ENCODE data around the gene SHC4. TPM values are rescaled to one million over a fixed set of nuclear protein-coding genes. Genes with fewer than 3 reads are reported as not detected.
A peak's percentile ranks its signal among the peaks of the same experiment; 100 is the strongest.
"Not testable (repeated sequence)": the region's sequence is repeated elsewhere in the genome, so short reads cannot be mapped to it uniquely, and the experiment has no call there.

The SHC4 gene
- total RNA-seq, 8 experiments from 2014 or later = 0.70 to 11.3 (median 3.9) TPM; not detected in 1

- WGBS, 10 experiments = 75 to 92% (median 83%) methylated on average over 1 to 4 of the region's 5 CpGs; no CpG with 5 or more reads in 7 of the 10 experiments
- Histone ChIP-seq H3K27ac (no peak overlapping the region), H3K4me3 (no peak overlapping the region), H3K4me1 (replicated peaks in 1 of 2) (no peaks in the 10 kb centered on the region)
- no peak for ATAC-seq (replicated peaks in 6 of 8)
- in situ Hi-C loops (cut with MboI; ENCODE audit: low pct_unique_long_range_greater_than_20kb in 2 of 9, low sequenced_read_pairs in 9 of 9, unreplicated experiment in 9 of 9) = no loop called here
Measured at GRCh38 chr15:48983300-48983699, 19.6 kb upstream of the SHC4 start.

GRCh38 chr15:48981941-48982340 is 18.2 kb upstream of the SHC4 start:
- 45 to 100% (median 80%) methylated on average over 1 to 3 of the region's 4 CpGs; no CpG with 5 or more reads in 3 of the 10 experiments for WGBS, 10 experiments
- in situ Hi-C loops (cut with MboI; ENCODE audit: low pct_unique_long_range_greater_than_20kb in 2 of 9, low sequenced_read_pairs in 9 of 9, unreplicated experiment in 9 of 9) = no loop called here

DNA sequence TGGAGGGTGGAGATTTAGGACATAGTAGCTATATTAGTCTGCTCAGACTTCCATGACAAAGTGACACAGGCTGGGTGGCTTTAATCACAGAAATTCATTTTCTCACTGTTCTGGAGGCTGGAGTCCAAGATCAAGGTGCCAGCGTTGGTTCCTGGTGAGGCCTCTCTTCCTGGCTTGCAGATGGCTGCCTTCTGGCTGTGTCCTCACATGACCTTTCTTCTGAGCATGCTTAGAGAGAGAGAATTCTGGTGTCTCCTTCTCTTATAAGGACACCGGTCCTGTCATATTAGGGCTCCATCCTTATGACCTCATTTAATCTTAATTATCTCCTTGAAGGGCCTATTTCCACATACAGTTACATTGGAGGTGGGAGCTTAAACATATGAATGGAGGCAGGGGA is 14.9 kb upstream of the SHC4 start:
- WGBS, 10 experiments = 78 to 100% (median 93%) methylated on average over 1 to 2 of the region's 2 CpGs; no CpG with 5 or more reads in 3 of the 10 experiments
- H3K4me3 ChIP-seq = no peak overlapping the region
- in situ Hi-C loops (cut with MboI; ENCODE audit: low pct_unique_long_range_greater_than_20kb in 2 of 9, low sequenced_read_pairs in 9 of 9, unreplicated experiment in 9 of 9) = no loop called here
- no peak for ATAC-seq (replicated peaks in 6 of 8)
- peaks cover 16 to 17% of the 10 kb centered on the region in 2 donors for H3K4me1 ChIP-seq (replicated peaks in 1 of 2)
- H3K27ac ChIP-seq = no peak overlapping the region

More at GRCh38 chr15:48981941-48982340, 18.2 kb upstream of the SHC4 start:
- H3K27ac ChIP-seq = no peak overlapping the region
- H3K4me1 ChIP-seq (replicated peaks in 1 of 2) = no peaks in the 10 kb centered on the region
- peak in 2 of 8 experiments; percentile 22 to 24 for ATAC-seq (replicated peaks in 6 of 8)
- H3K4me3 ChIP-seq = no peak overlapping the region

DNA sequence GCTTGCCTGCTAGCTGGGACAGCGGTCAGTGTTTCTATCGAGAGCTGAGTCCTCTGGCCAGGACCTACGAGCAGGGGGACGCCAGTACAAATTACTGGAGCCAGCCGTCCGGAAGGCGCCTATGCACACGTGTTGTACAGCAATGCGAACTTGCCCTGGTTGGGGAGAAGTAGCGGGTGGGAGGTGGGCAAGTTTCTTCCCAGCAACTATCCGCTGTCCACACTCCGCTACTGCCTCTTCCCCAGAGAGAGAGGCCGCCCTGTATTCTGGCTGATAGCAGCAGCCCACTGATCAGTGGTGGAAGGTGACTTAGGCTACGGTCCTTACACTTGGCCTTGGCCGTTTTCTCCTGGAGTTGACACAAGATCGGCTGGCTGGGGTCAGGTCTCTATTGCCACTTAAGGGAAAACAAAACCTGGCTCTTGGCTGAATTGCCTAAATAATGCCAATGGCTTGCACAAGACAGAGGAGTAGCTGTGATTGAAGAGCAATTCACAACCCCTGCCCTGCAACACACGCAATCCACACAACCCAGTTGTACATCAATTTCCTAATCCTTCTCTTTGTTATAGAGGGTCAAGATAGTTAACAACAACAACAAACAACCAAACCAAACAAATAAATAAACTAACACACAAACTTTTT is 12.8 kb upstream of the SHC4 start:
- in situ Hi-C loops (cut with MboI; ENCODE audit: low pct_unique_long_range_greater_than_20kb in 2 of 9, low sequenced_read_pairs in 9 of 9, unreplicated experiment in 9 of 9) = no loop called here
- Histone ChIP-seq H3K27ac (peak overlapping the region; percentile 60 to 82), H3K4me3 (peak overlapping the region in 4 of 5 donors; percentile 32 to 40 (median 34)), H3K4me1 (replicated peaks in 1 of 2) (peaks cover 16 to 17% of the 10 kb centered on the region in 2 donors)
- 40 to 100% (median 68%) methylated on average over 1 to 12 of the region's 17 CpGs; no CpG with 5 or more reads in 1 of the 10 experiments for WGBS, 10 experiments
- ATAC-seq (replicated peaks in 6 of 8) = peak in 5 of 8 experiments; percentile 8 to 38 (median 16)

GRCh38 chr15:48975472-48976419 is 12.0 kb upstream of the SHC4 start:
- 0 to 23% (median 0%) methylated on average over 1 to 12 of the region's 53 CpGs; no CpG with 5 or more reads in 3 of the 10 experiments for whole genome bisulfite sequencing, 10 experiments
- in situ Hi-C loops (cut with MboI; ENCODE audit: low pct_unique_long_range_greater_than_20kb in 2 of 9, low sequenced_read_pairs in 9 of 9, unreplicated experiment in 9 of 9) = no loop called here
- peak; percentile 92 to 99 (median 96) for ATAC-seq (replicated peaks in 6 of 8)
- peak overlapping the region; percentile 62 to 82 for H3K27ac ChIP-seq
- H3K4me1 ChIP-seq (replicated peaks in 1 of 2) = peaks cover 16 to 17% of the 10 kb centered on the region in 2 donors
- peak overlapping the region; percentile 26 to 40 (median 33) for H3K4me3 ChIP-seq

- peak overlapping the region in 1 of 5 donors; percentile 36 for H3K4me3 ChIP-seq
- 0 to 100% (median 25%) methylated on average over 1 to 2 of the region's 2 CpGs for WGBS, 10 experiments
- in situ Hi-C loops (cut with MboI; ENCODE audit: low pct_unique_long_range_greater_than_20kb in 2 of 9, low sequenced_read_pairs in 9 of 9, unreplicated experiment in 9 of 9) = no loop called here
- ATAC-seq (replicated peaks in 6 of 8) = peak in 5 of 8 experiments; percentile 5 to 38 (median 31)
- H3K4me1 ChIP-seq (replicated peaks in 1 of 2) = peaks cover 16 to 17% of the 10 kb centered on the region in 2 donors
- H3K27ac ChIP-seq = no peak overlapping the region
Measured at GRCh38 chr15:48974882-48975281, 11.2 kb upstream of the SHC4 start.

GRCh38 chr15:48972750-48973503 is 9.2 kb upstream of the SHC4 start:
- Histone ChIP-seq H3K4me1 (replicated peaks in 1 of 2) (peaks cover 16 to 17% of the 10 kb centered on the region in 2 donors), H3K27ac (no peak overlapping the region), H3K4me3 (no peak overlapping the region)
- 90 to 100% (median 93%) methylated on average over 1 to 24 of the region's 35 CpGs; no CpG with 5 or more reads in 1 of the 10 experiments for WGBS, 10 experiments
- ATAC-seq (replicated peaks in 6 of 8) = no peak
- in situ Hi-C loops (cut with MboI; ENCODE audit: low pct_unique_long_range_greater_than_20kb in 2 of 9, low sequenced_read_pairs in 9 of 9, unreplicated experiment in 9 of 9) = no loop called here

DNA sequence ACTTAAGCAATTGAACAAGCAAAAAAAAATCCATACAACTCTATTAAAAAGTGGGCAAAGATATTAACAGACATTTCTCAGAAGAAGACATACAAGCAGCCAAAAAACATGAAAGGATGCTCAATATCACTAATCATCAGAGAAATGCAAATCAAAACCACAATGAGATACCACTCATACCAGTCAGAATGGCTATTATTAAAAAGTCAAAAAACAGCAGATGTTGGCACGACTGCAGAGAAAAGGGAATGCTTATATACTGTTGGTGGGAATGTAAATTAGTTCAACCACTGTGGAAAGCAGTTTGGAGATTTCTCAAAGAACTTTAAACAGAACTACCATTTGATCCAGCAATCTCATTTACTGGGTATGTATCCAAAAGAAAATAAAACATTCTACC is 7.2 kb upstream of the SHC4 start:
- H3K27ac ChIP-seq; H3K4me1 ChIP-seq (replicated peaks in 1 of 2); ATAC-seq (replicated peaks in 6 of 8); in situ Hi-C loops (cut with MboI; ENCODE audit: low pct_unique_long_range_greater_than_20kb in 2 of 9, low sequenced_read_pairs in 9 of 9, unreplicated experiment in 9 of 9); H3K4me3 ChIP-seq: not testable (repeated sequence)
- WGBS, 10 experiments = 0 to 100% (median 71%) methylated on average over 1 of the region's 1 CpG; no CpG with 5 or more reads in 3 of the 10 experiments

DNA sequence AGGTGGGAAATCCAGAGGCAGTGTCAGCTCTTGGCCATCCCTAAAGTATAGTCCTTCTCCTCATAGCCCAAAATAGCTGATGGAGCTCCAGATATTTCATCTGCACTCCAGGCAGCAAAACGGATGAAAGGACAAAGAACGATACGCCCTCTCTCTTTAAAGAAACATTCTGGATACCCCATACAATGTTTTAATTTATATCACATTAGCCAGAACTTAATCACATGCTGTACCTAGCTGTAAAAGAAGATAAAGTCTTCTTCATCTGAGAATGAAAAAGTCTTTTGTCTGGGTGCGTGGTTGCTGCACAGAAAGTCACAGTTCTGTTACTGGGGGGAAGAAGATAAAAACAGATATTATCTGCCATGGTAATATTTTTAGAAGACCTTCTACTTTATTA is 4.3 kb upstream of the SHC4 start:
- ATAC-seq (replicated peaks in 6 of 8) = no peak
- Histone ChIP-seq H3K27ac (no peak overlapping the region), H3K4me3 (no peak overlapping the region), H3K4me1 (replicated peaks in 1 of 2) (peaks cover 10 to 11% of the 10 kb centered on the region in 2 donors)
- WGBS, 10 experiments = 68 to 100% (median 83%) methylated on average over 1 to 4 of the region's 4 CpGs; no CpG with 5 or more reads in 4 of the 10 experiments
- in situ Hi-C loops (cut with MboI; ENCODE audit: low pct_unique_long_range_greater_than_20kb in 2 of 9, low sequenced_read_pairs in 9 of 9, unreplicated experiment in 9 of 9) = loop anchor here in 1 of 9 experiments (10.0 kb wide), 1 partner anchor 103 kb away; no protein-coding TSS in a partner anchor

DNA sequence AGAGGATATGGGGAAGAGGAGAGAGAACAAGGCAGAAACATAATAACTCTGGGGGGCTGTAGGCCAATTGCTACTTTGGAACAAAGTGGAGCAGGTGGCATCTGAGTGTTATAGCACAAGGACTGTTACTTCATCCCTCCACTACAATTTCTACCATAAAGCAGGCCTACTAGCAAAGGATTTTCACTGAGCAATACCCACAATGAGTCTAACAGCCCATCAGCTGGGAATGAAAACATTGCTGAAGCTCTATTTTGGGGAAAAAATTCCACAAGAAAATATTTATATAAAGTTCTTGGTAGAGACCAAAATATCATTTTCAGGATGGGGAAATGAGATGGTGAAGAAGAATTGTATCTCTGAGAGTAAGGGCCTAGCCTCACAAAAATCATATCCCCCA is 3.6 kb upstream of the SHC4 start:
- H3K4me3 ChIP-seq = no peak overlapping the region
- peaks cover 10 to 12% of the 10 kb centered on the region in 2 donors for H3K4me1 ChIP-seq (replicated peaks in 1 of 2)
- no peak for ATAC-seq (replicated peaks in 6 of 8)
- in situ Hi-C loops (cut with MboI; ENCODE audit: low pct_unique_long_range_greater_than_20kb in 2 of 9, low sequenced_read_pairs in 9 of 9, unreplicated experiment in 9 of 9) = loop anchor here in 1 of 9 experiments (10.0 kb wide), 1 partner anchor 103 kb away; no protein-coding TSS in a partner anchor
- no peak overlapping the region for H3K27ac ChIP-seq

DNA sequence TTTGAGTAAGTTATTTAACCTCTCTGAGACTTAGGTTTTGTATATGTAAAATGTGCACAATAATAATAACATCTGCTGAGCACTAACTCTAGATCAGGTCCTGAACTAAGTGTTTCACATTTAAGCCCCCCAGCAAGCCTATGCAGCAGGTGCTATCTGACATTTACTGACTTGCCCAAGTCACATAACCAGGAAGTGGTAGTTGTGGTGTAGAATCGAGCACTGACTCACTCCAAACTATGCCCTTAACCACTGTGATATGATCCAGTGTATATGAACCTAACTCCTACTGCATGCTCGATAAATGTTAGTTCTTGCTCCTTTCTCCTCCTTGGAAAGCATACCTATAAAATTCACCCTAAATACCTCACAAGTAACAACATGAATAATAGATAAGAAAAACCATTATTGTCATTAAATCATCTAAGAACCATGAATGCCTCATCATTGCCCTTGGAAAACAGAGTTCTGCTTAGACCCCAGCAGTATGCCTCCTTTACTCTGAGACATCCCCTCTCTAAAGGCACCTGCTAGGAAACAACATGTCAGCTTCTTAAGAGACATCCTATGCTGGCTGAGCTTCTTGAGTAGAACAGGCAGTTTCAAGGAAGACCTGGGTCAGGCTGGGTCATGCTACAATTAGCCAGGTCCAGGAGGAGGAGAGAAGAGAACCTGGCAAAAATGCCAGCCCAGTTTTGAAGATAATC is 3.0 kb upstream of the SHC4 start:
- in situ Hi-C loops (cut with MboI; ENCODE audit: low pct_unique_long_range_greater_than_20kb in 2 of 9, low sequenced_read_pairs in 9 of 9, unreplicated experiment in 9 of 9) = loop anchor here in 1 of 9 experiments (10.0 kb wide), 1 partner anchor 102 kb away; no protein-coding TSS in a partner anchor
- WGBS, 10 experiments = 20 to 100% (median 41%) methylated on average over 1 to 2 of the region's 2 CpGs; no CpG with 5 or more reads in 3 of the 10 experiments
- ATAC-seq (replicated peaks in 6 of 8) = no peak
- no peak overlapping the region for H3K4me3 ChIP-seq
- no peak overlapping the region for H3K27ac ChIP-seq
- H3K4me1 ChIP-seq (replicated peaks in 1 of 2) = peaks cover 10 to 16% of the 10 kb centered on the region in 2 donors

DNA sequence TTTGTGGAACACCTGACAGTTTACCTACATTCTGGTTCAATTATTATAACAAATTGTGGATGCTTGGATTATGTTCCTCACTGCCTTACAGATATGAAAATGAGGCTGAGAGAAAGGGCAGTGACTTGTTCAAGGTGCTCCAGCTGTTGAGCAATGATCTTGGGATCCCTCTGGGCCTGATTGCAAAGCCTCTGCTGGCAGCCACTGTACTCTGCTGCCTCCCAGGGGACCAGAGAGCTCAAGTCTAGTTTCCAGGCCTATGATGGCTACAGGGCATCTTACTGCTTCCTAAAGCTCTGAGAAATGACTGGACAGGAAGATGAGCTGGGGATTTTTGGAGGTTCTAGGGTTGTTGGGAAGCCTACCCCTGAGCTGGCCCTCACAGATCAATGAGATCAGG is 2.3 kb upstream of the SHC4 start:
- no peak overlapping the region for H3K27ac ChIP-seq
- in situ Hi-C loops (cut with MboI; ENCODE audit: low pct_unique_long_range_greater_than_20kb in 2 of 9, low sequenced_read_pairs in 9 of 9, unreplicated experiment in 9 of 9) = loop anchor here in 1 of 9 experiments (10.0 kb wide), 1 partner anchor 101 kb away; no protein-coding TSS in a partner anchor
- H3K4me1 ChIP-seq (replicated peaks in 1 of 2) = peaks cover 14 to 24% of the 10 kb centered on the region in 2 donors
- no peak overlapping the region for H3K4me3 ChIP-seq
- peak in 2 of 8 experiments; percentile 8 to 13 for ATAC-seq (replicated peaks in 6 of 8)
